PC-3 (cell line): ENCODE results near the gene CCR7.

Source experiments
- CTCF ChIP-seq: fragments of 300-600 bp; sonication (generic); conservative IDR thresholded peaks from 2 replicates; pipeline ENCODE4 v1.5.1; 2017; ENCODE audit warnings: antibody characterized with exemption, low read depth, mild to moderate bottlenecking, low read length
- EZH2 ChIP-seq: fragments of 300-600 bp; sonication (generic); IDR thresholded peaks from one replicate; pipeline ENCODE4 v1.6.1; 2017; ENCODE audit warnings: antibody characterized with exemption, mild to moderate bottlenecking, low read length; ENCODE audit not compliant: unreplicated experiment
- EZH2phosphoT487 ChIP-seq: fragments of 300-600 bp; sonication (generic); IDR thresholded peaks from 2 replicates; pipeline ENCODE4 v1.6.1; 2018; ENCODE audit warnings: mild to moderate bottlenecking, antibody characterized with exemption, low read length, borderline replicate concordance

- no peak for TF ChIP-seq CTCF
- no peak for TF ChIP-seq EZH2
- TF ChIP-seq EZH2phosphoT487: no peak
These were observed 42.9 kb downstream of the CCR7 start for GRCh38 chr17:40522250-40522960.
